Measurements from ENCODE around the gene ITK.
"Not testable (repeated sequence)": the region's sequence is repeated elsewhere in the genome, so short reads cannot be mapped to it uniquely, and the experiment has no call there.

Gene ITK

GRCh38 chr5:157232706-157233105 lies 52.1 kb downstream of the ITK start:
- POLR2A ChIA-PET = no interaction called here
- no peak for TF ChIP-seq TARDBP (IDR thresholded peaks at IDR 0.05)
- TF ChIP-seq HDGF (IDR thresholded peaks at IDR 0.05; ENCODE audit: borderline replicate concordance) = no peak
- TF ChIP-seq SP1 (IDR thresholded peaks at IDR 0.05) = no peak
- DNase-seq (ENCODE audit: extremely low spot score) = no peak
- CTCF ChIA-PET = no interaction called here

GRCh38 chr5:157233515-157233914 lies 52.9 kb downstream of the ITK start:
- CTCF ChIA-PET = no interaction called here
- POLR2A ChIA-PET = no interaction called here
- TF ChIP-seq HDGF (IDR thresholded peaks at IDR 0.05; ENCODE audit: borderline replicate concordance) (no peak), FOXM1 (IDR thresholded peaks at IDR 0.05; ENCODE audit: borderline replicate concordance) (no peak), LEF1 (IDR thresholded peaks at IDR 0.05; ENCODE audit: borderline replicate concordance) (no peak), TARDBP (IDR thresholded peaks at IDR 0.05) (no peak), BHLHE40 (IDR thresholded peaks at IDR 0.05; ENCODE audit: borderline replicate concordance) (no peak), FOXA1 (IDR thresholded peaks at IDR 0.05) (no peak), CTBP1 (IDR thresholded peaks at IDR 0.05; ENCODE audit: borderline replicate concordance) (no peak), ZNF384 (IDR thresholded peaks at IDR 0.05) (no peak), ELF4 (IDR thresholded peaks at IDR 0.05) (no peak), NFRKB (IDR thresholded peaks at IDR 0.05) (no peak)
- no peak for DNase-seq (ENCODE audit: extremely low spot score)

GRCh38 chr5:157236423-157236822 lies 55.8 kb downstream of the ITK start:
- no peak for DNase-seq (ENCODE audit: extremely low spot score)
- TF ChIP-seq ZNF384 (IDR thresholded peaks at IDR 0.05) (no peak), TARDBP (IDR thresholded peaks at IDR 0.05) (no peak), BHLHE40 (IDR thresholded peaks at IDR 0.05; ENCODE audit: borderline replicate concordance) (no peak), ARNT (IDR thresholded peaks at IDR 0.05) (no peak), FOXK2 (IDR thresholded peaks at IDR 0.05) (no peak), CTBP1 (IDR thresholded peaks at IDR 0.05; ENCODE audit: borderline replicate concordance) (no peak), SP1 (IDR thresholded peaks at IDR 0.05) (no peak), NFRKB (IDR thresholded peaks at IDR 0.05) (no peak), ELF4 (IDR thresholded peaks at IDR 0.05) (no peak), FOXM1 (IDR thresholded peaks at IDR 0.05; ENCODE audit: borderline replicate concordance) (no peak), PKNOX1 (IDR thresholded peaks at IDR 0.05) (no peak), L3MBTL2 (conservative IDR thresholded peaks at IDR 0.05) (no peak), SUZ12 (IDR thresholded peaks at IDR 0.05) (no peak), HDGF (IDR thresholded peaks at IDR 0.05; ENCODE audit: borderline replicate concordance) (no peak)
- POLR2A ChIA-PET = no interaction called here
- CTCF ChIA-PET = no interaction called here

GRCh38 chr5:157241483-157241882 lies 60.8 kb downstream of the ITK start:
- no peak for DNase-seq (ENCODE audit: extremely low spot score)
- CTCF ChIA-PET = interaction anchor here (0.9 kb wide), 1 partner anchor 13 kb away, joined by 3 read pairs; no protein-coding TSS in a partner anchor
- POLR2A ChIA-PET = no interaction called here
- TF ChIP-seq SUZ12 (IDR thresholded peaks at IDR 0.05) = no peak
- no peak for TF ChIP-seq L3MBTL2 (conservative IDR thresholded peaks at IDR 0.05)
- TF ChIP-seq ARNT (IDR thresholded peaks at IDR 0.05) = no peak
- no peak for TF ChIP-seq LEF1 (IDR thresholded peaks at IDR 0.05; ENCODE audit: borderline replicate concordance)
- TF ChIP-seq BHLHE40 (IDR thresholded peaks at IDR 0.05; ENCODE audit: borderline replicate concordance) = no peak
- TF ChIP-seq PKNOX1 (IDR thresholded peaks at IDR 0.05) = no peak
- no peak for TF ChIP-seq ZNF384 (IDR thresholded peaks at IDR 0.05)
- TF ChIP-seq FOXM1 (IDR thresholded peaks at IDR 0.05; ENCODE audit: borderline replicate concordance) = no peak
- no peak for TF ChIP-seq CTBP1 (IDR thresholded peaks at IDR 0.05; ENCODE audit: borderline replicate concordance)
- TF ChIP-seq FOXK2 (IDR thresholded peaks at IDR 0.05) = no peak
- no peak for TF ChIP-seq SP1 (IDR thresholded peaks at IDR 0.05)
- no peak for TF ChIP-seq ELF4 (IDR thresholded peaks at IDR 0.05)
- no peak for TF ChIP-seq HDGF (IDR thresholded peaks at IDR 0.05; ENCODE audit: borderline replicate concordance)
- no peak for TF ChIP-seq TARDBP (IDR thresholded peaks at IDR 0.05)

- DNase-seq (ENCODE audit: extremely low spot score); POLR2A ChIA-PET: not testable (repeated sequence)
- CTCF ChIA-PET = interaction anchor here (1.3 kb wide), 1 partner anchor 9 kb away, joined by 6 read pairs; no protein-coding TSS in a partner anchor
Observed at GRCh38 chr5:157244704-157245103, 64.1 kb downstream of the ITK start.

GRCh38 chr5:157245476-157245875 lies 64.8 kb downstream of the ITK start:
- CTCF ChIA-PET = interaction anchor here (1.3 kb wide), 1 partner anchor 8 kb away, joined by 6 read pairs; no protein-coding TSS in a partner anchor

More at GRCh38 chr5:157245476-157245875, 64.8 kb downstream of the ITK start:
- DNase-seq (ENCODE audit: extremely low spot score) = no peak
- POLR2A ChIA-PET = no interaction called here
- TF ChIP-seq PKNOX1 (IDR thresholded peaks at IDR 0.05) = no peak
- no peak for TF ChIP-seq NFRKB (IDR thresholded peaks at IDR 0.05)
- no peak for TF ChIP-seq BHLHE40 (IDR thresholded peaks at IDR 0.05; ENCODE audit: borderline replicate concordance)
- TF ChIP-seq HDGF (IDR thresholded peaks at IDR 0.05; ENCODE audit: borderline replicate concordance) = no peak
- TF ChIP-seq SUZ12 (IDR thresholded peaks at IDR 0.05) = no peak
- TF ChIP-seq FOXA1 (IDR thresholded peaks at IDR 0.05) = no peak
- TF ChIP-seq SP1 (IDR thresholded peaks at IDR 0.05) = no peak
- TF ChIP-seq LEF1 (IDR thresholded peaks at IDR 0.05; ENCODE audit: borderline replicate concordance) = no peak
- TF ChIP-seq ZNF384 (IDR thresholded peaks at IDR 0.05) = no peak
- no peak for TF ChIP-seq TARDBP (IDR thresholded peaks at IDR 0.05)
- no peak for TF ChIP-seq CTBP1 (IDR thresholded peaks at IDR 0.05; ENCODE audit: borderline replicate concordance)
- no peak for TF ChIP-seq L3MBTL2 (conservative IDR thresholded peaks at IDR 0.05)
- no peak for TF ChIP-seq FOXK2 (IDR thresholded peaks at IDR 0.05)
- TF ChIP-seq ARNT (IDR thresholded peaks at IDR 0.05) = no peak
- no peak for TF ChIP-seq ELF4 (IDR thresholded peaks at IDR 0.05)
- no peak for TF ChIP-seq FOXM1 (IDR thresholded peaks at IDR 0.05; ENCODE audit: borderline replicate concordance)

Measured in HEK293T (cell line).